ENCODE measurements around the gene MMP1. TPM values are rescaled to one million over a fixed set of nuclear protein-coding genes. Genes with fewer than 3 reads are reported as not detected.

Gene MMP1
- total and polyA plus RNA-seq, 4 donors: 0.10 to 0.52 TPM; not detected in 2

- DNase-seq (no peak), ATAC-seq (ENCODE audit: low FRiP score) (no peak)
- Histone ChIP-seq H3K9me3 (ENCODE audit: control insufficient read depth, low read length) (no peaks in the 10 kb centered on the region), H3K27ac (ENCODE audit: low read depth in 1 of 2, low read length in 2 of 2) (no peak overlapping the region), H3K36me3 (ENCODE audit: control insufficient read depth in 1 of 2, insufficient read depth in 2 of 2, low read length in 1 of 2) (no peaks in the 10 kb centered on the region), H3K27me3 (ENCODE audit: control insufficient read depth in 1 of 2, insufficient read depth in 2 of 2, low read length in 1 of 2) (no peaks in the 10 kb centered on the region), H3K4me1 (ENCODE audit: control insufficient read depth in 1 of 2, insufficient read depth in 2 of 2, low read length in 2 of 2) (no peaks in the 10 kb centered on the region), H3K4me3 (ENCODE audit: low read length in 2 of 2) (no peak overlapping the region)
- WGBS, 2 donors: 78 to 80% methylated on average over 1 of the region's 1 CpG
- intact Hi-C loops (cut with DNase I): no loop called here
Measured at GRCh38 chr11:102813484-102813883, 15.5 kb upstream of the MMP1 start.

- 64 to 66% methylated on average over 3 of the region's 3 CpGs for WGBS, 2 donors
- DNase-seq (no peak), ATAC-seq (ENCODE audit: low FRiP score) (no peak)
- Histone ChIP-seq H3K9me3 (ENCODE audit: control insufficient read depth, low read length) (no peaks in the 10 kb centered on the region), H3K27ac (ENCODE audit: low read depth in 1 of 2, low read length in 2 of 2) (no peak overlapping the region), H3K27me3 (ENCODE audit: control insufficient read depth in 1 of 2, insufficient read depth in 2 of 2, low read length in 1 of 2) (no peaks in the 10 kb centered on the region), H3K36me3 (ENCODE audit: control insufficient read depth in 1 of 2, insufficient read depth in 2 of 2, low read length in 1 of 2) (no peaks in the 10 kb centered on the region), H3K4me1 (ENCODE audit: control insufficient read depth in 1 of 2, insufficient read depth in 2 of 2, low read length in 2 of 2) (no peaks in the 10 kb centered on the region), H3K4me3 (ENCODE audit: low read length in 2 of 2) (no peak overlapping the region)
- intact Hi-C loops (cut with DNase I): no loop called here
Measured at GRCh38 chr11:102812188-102812587, 14.2 kb upstream of the MMP1 start.

GRCh38 chr11:102810950-102811660, 13.1 kb upstream of the MMP1 start:
- WGBS, 2 donors: 3 to 4% methylated on average over 3 of the region's 3 CpGs
- intact Hi-C loops (cut with DNase I): no loop called here

GRCh38 chr11:102809971-102810370, 12.0 kb upstream of the MMP1 start:
- Histone ChIP-seq H3K4me1 (ENCODE audit: control insufficient read depth in 1 of 2, insufficient read depth in 2 of 2, low read length in 2 of 2) (no peaks in the 10 kb centered on the region), H3K27me3 (ENCODE audit: control insufficient read depth in 1 of 2, insufficient read depth in 2 of 2, low read length in 1 of 2) (no peaks in the 10 kb centered on the region), H3K36me3 (ENCODE audit: control insufficient read depth in 1 of 2, insufficient read depth in 2 of 2, low read length in 1 of 2) (no peaks in the 10 kb centered on the region), H3K27ac (ENCODE audit: low read depth in 1 of 2, low read length in 2 of 2) (no peak overlapping the region), H3K4me3 (ENCODE audit: low read length in 2 of 2) (no peak overlapping the region), H3K9me3 (ENCODE audit: control insufficient read depth, low read length) (no peaks in the 10 kb centered on the region)
- DNase-seq (no peak), ATAC-seq (ENCODE audit: low FRiP score) (no peak)
- WGBS, 2 donors: 67 to 73% methylated on average over 2 of the region's 2 CpGs
- intact Hi-C loops (cut with DNase I): no loop called here

More at GRCh38 chr11:102810950-102811660, 13.1 kb upstream of the MMP1 start:
- no peak overlapping the region for H3K27ac ChIP-seq (ENCODE audit: low read depth in 1 of 2, low read length in 2 of 2)
- DNase-seq: no peak
- no peaks in the 10 kb centered on the region for H3K27me3 ChIP-seq (ENCODE audit: control insufficient read depth in 1 of 2, insufficient read depth in 2 of 2, low read length in 1 of 2)
- no peak overlapping the region for H3K4me3 ChIP-seq (ENCODE audit: low read length in 2 of 2)
- no peak for ATAC-seq (ENCODE audit: low FRiP score)
- H3K9me3 ChIP-seq (ENCODE audit: control insufficient read depth, low read length): no peaks in the 10 kb centered on the region
- H3K36me3 ChIP-seq (ENCODE audit: control insufficient read depth in 1 of 2, insufficient read depth in 2 of 2, low read length in 1 of 2): no peaks in the 10 kb centered on the region
- no peaks in the 10 kb centered on the region for H3K4me1 ChIP-seq (ENCODE audit: control insufficient read depth in 1 of 2, insufficient read depth in 2 of 2, low read length in 2 of 2)

DNA sequence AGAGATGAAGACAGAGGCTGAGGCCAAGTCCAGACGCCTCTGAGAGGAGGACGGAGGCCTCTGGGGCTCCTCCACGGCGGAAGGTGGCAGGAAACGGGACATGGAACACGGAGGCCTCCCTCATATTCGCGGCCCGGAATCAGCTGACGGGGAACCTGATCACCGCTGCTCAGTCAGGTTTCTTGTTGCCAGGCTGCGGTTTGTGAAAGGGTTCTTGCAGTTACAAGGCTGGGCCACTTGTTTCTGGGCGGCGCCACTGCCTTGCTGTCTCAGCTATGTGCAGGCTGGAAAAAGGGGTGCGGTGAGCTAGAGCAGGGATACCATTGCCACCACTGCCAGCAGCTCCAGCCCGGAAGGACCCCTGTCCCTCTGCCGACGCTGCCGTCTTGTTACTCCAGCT, 10.0 kb upstream of the MMP1 start:
- H3K27me3 ChIP-seq (ENCODE audit: control insufficient read depth in 1 of 2, insufficient read depth in 2 of 2, low read length in 1 of 2): no peaks in the 10 kb centered on the region
- H3K4me1 ChIP-seq (ENCODE audit: control insufficient read depth in 1 of 2, insufficient read depth in 2 of 2, low read length in 2 of 2): no peaks in the 10 kb centered on the region
- H3K27ac ChIP-seq (ENCODE audit: low read depth in 1 of 2, low read length in 2 of 2): no peak overlapping the region
- intact Hi-C loops (cut with DNase I): no loop called here
- H3K4me3 ChIP-seq (ENCODE audit: low read length in 2 of 2): no peak overlapping the region
- peak in 1 of 2 donors; percentile 66 for DNase-seq
- H3K9me3 ChIP-seq (ENCODE audit: control insufficient read depth, low read length): no peaks in the 10 kb centered on the region
- H3K36me3 ChIP-seq (ENCODE audit: control insufficient read depth in 1 of 2, insufficient read depth in 2 of 2, low read length in 1 of 2): no peaks in the 10 kb centered on the region
- WGBS, 2 donors: 44 to 45% methylated on average over 19 of the region's 19 CpGs
- ATAC-seq (ENCODE audit: low FRiP score): no peak

- H3K27ac ChIP-seq (ENCODE audit: low read depth in 1 of 2, low read length in 2 of 2): no peak overlapping the region
- H3K9me3 ChIP-seq (ENCODE audit: control insufficient read depth, low read length): no peaks in the 10 kb centered on the region
- DNase-seq (no peak), ATAC-seq (ENCODE audit: low FRiP score) (no peak)
- intact Hi-C loops (cut with DNase I): no loop called here
- H3K4me3 ChIP-seq (ENCODE audit: low read length in 2 of 2): no peak overlapping the region
- no peaks in the 10 kb centered on the region for H3K27me3 ChIP-seq (ENCODE audit: control insufficient read depth in 1 of 2, insufficient read depth in 2 of 2, low read length in 1 of 2)
- H3K4me1 ChIP-seq (ENCODE audit: control insufficient read depth in 1 of 2, insufficient read depth in 2 of 2, low read length in 2 of 2): no peaks in the 10 kb centered on the region
- 32 to 35% methylated on average over 3 of the region's 3 CpGs for WGBS, 2 donors
- no peaks in the 10 kb centered on the region for H3K36me3 ChIP-seq (ENCODE audit: control insufficient read depth in 1 of 2, insufficient read depth in 2 of 2, low read length in 1 of 2)
Measured at GRCh38 chr11:102806296-102806695, 8.3 kb upstream of the MMP1 start.

DNA sequence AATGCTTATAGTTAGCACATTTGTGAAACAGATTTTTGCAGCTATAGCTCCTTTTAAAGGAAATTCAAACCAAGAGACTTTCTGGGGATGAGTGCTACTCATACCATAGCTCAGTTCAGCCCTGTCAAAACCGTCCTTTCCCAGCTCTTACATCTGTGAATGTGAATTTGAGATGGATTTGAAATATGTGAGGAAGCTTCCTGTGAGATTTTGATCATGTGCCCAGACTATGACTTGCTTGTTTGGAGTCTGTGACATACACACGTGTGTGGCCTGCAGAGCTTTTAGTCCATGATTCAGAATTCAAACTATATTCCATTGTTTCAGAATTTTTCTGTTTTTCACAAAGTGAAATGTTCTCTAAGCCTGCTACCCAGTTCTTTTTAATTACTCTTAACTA, 4.4 kb upstream of the MMP1 start:
- DNase-seq (no peak), ATAC-seq (ENCODE audit: low FRiP score) (no peak)
- Histone ChIP-seq H3K27me3 (ENCODE audit: control insufficient read depth in 1 of 2, insufficient read depth in 2 of 2, low read length in 1 of 2) (peaks cover 0 to 1% of the 10 kb centered on the region in 2 donors), H3K27ac (ENCODE audit: low read depth in 1 of 2, low read length in 2 of 2) (no peak overlapping the region), H3K36me3 (ENCODE audit: control insufficient read depth in 1 of 2, insufficient read depth in 2 of 2, low read length in 1 of 2) (no peaks in the 10 kb centered on the region), H3K4me1 (ENCODE audit: control insufficient read depth in 1 of 2, insufficient read depth in 2 of 2, low read length in 2 of 2) (no peaks in the 10 kb centered on the region), H3K4me3 (ENCODE audit: low read length in 2 of 2) (no peak overlapping the region), H3K9me3 (ENCODE audit: control insufficient read depth, low read length) (no peaks in the 10 kb centered on the region)
- 13 to 32% methylated on average over 2 of the region's 2 CpGs for WGBS, 2 donors
- intact Hi-C loops (cut with DNase I): no loop called here

- intact Hi-C loops (cut with DNase I): no loop called here
- no peaks in the 10 kb centered on the region for H3K36me3 ChIP-seq (ENCODE audit: control insufficient read depth in 1 of 2, insufficient read depth in 2 of 2, low read length in 1 of 2)
- no peak overlapping the region for H3K4me3 ChIP-seq (ENCODE audit: low read length in 2 of 2)
- H3K27ac ChIP-seq (ENCODE audit: low read depth in 1 of 2, low read length in 2 of 2): no peak overlapping the region
- 30 to 34% methylated on average over 4 of the region's 4 CpGs for WGBS, 2 donors
- no peaks in the 10 kb centered on the region for H3K9me3 ChIP-seq (ENCODE audit: control insufficient read depth, low read length)
- no peak for ATAC-seq (ENCODE audit: low FRiP score)
- H3K27me3 ChIP-seq (ENCODE audit: control insufficient read depth in 1 of 2, insufficient read depth in 2 of 2, low read length in 1 of 2): peaks cover 0 to 1% of the 10 kb centered on the region in 2 donors
- no peaks in the 10 kb centered on the region for H3K4me1 ChIP-seq (ENCODE audit: control insufficient read depth in 1 of 2, insufficient read depth in 2 of 2, low read length in 2 of 2)
- no peak for DNase-seq
Measured at GRCh38 chr11:102800767-102801166, 2.8 kb upstream of the MMP1 start.

GRCh38 chr11:102799681-102800340, 1.9 kb upstream of the MMP1 start:
- DNase-seq (no peak), ATAC-seq (ENCODE audit: low FRiP score) (no peak)
- 67 to 68% methylated on average over 6 of the region's 6 CpGs for WGBS, 2 donors
- no peaks in the 10 kb centered on the region for H3K36me3 ChIP-seq (ENCODE audit: control insufficient read depth in 1 of 2, insufficient read depth in 2 of 2, low read length in 1 of 2)
- H3K4me1 ChIP-seq (ENCODE audit: control insufficient read depth in 1 of 2, insufficient read depth in 2 of 2, low read length in 2 of 2): no peaks in the 10 kb centered on the region
- intact Hi-C loops (cut with DNase I): no loop called here
- H3K27me3 ChIP-seq (ENCODE audit: control insufficient read depth in 1 of 2, insufficient read depth in 2 of 2, low read length in 1 of 2): peaks cover 0 to 1% of the 10 kb centered on the region in 2 donors
- no peak overlapping the region for H3K4me3 ChIP-seq (ENCODE audit: low read length in 2 of 2)
- no peaks in the 10 kb centered on the region for H3K9me3 ChIP-seq (ENCODE audit: control insufficient read depth, low read length)
- no peak overlapping the region for H3K27ac ChIP-seq (ENCODE audit: low read depth in 1 of 2, low read length in 2 of 2)

Measured in aorta (tissue), 5 donors.